ELR (cell line): ENCODE measurements around the gene ECPAS.
A peak's percentile ranks its signal among the peaks of the same experiment; 100 is the strongest.
"Not testable (repeated sequence)": the region's sequence is repeated elsewhere in the genome, so short reads cannot be mapped to it uniquely, and the experiment has no call there.

ENCODE experiments used
- DNase-seq: peaks from one replicate; pipeline ENCODE4 v3.0.0-alpha.2; 2015; ENCODE audit warnings: low read depth

Gene ECPAS

GRCh38 chr9:111411266-111411665 is 72.9 kb downstream of the ECPAS start:
- DNase-seq = no peak

- no peak for DNase-seq
These were observed 76.4 kb downstream of the ECPAS start for GRCh38 chr9:111407813-111408212.

- no peak for DNase-seq
These were observed 78.5 kb downstream of the ECPAS start for GRCh38 chr9:111405701-111406100.

DNA sequence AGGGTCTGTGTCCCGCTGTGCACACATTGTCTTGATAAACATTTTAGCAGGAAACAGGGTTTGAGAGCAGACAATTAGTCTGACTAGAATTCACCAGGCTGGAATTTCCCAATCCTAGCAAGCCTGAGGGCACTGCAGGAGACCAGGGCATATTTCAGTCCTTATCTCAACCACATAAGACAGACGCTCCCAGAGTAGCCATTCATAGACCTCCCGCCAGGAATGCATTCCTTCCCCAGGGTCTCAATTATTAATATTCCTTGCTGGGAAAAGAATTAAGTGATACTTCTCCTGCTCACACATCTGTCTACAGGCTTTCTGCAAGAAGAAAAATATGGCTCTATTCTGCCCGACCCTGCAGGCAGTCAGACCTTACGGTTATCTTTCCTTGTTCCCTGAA is 82.7 kb downstream of the ECPAS start:
- not testable (repeated sequence) for DNase-seq

DNA sequence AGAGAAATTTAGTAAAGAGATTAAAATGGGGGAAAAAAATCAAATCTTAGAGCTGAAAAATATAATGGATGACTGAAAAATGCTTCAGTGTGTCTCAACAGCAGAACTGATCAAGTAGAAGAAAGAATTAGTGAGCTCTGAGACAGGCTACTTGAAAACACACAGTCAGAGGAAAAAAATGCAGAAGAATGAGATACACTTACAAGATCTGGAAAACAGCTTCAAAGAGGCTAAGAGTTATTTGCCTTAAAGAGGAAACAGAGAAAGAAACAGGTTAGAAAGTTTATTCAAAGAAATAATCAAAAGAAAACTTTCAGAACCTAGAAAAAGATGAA is 83.7 kb downstream of the ECPAS start:
- DNase-seq = peak; percentile 45

DNA sequence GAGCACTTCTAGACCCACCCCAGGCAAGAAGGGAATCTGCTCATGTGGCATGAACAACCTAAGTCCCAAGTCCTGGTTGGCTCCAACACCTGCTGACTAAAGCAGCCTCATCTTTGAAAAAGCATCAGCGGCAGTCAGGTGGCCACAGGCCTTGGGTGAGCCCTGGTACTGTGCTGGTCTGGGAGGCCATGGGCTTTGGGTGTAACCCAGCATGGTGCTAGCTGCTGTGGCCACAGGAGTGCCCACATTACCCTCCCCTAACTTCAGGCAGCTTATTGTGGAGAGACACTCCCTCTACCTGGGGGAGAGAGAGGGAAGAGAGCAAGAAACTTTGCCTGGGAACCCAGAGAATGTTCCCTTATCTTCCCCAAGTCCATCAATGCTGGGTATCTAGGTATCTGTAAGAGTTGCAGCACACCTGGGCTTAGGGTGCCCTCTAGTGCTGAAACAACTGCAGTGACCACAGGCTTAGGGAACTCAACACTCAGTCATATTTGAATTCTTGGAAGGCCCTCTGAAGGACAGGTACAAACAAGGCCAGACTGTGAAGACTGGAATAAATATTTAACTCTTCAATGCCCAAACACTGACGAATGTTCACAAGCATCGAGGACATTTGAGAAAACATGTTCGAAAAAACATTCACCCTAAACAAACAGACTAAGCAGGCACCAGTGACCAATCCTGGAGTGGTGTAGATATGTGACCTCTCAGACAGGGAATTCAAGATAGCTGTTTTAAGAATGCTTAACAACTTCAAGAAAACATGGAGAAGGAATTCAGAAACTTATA is 84.2 kb downstream of the ECPAS start:
- DNase-seq = peak; percentile 61

DNA sequence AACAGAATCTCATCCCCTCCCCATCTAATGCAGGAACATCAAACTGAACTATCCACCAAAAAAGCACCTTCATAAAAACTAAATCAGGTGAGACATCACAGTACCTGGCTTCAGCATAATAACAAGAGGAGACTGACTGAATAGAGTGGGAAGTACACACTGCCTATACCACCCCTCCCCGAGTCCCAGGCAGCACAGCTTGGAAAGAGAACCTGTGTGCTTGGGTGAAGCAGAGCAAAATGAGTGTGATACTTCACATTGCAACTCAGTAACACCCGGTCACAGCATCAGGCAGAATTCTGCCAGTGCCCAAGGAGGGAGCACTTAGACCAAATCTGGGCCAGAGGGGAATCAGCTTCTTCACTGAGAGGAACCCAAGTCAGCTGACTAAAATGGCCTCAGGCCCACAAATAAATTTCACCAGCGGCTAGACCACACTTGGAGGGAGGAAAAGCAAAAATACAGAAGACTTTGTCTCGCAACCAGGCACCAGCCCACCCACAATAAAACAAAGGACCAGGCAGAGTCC is 84.9 kb downstream of the ECPAS start:
- DNase-seq = no peak

DNA sequence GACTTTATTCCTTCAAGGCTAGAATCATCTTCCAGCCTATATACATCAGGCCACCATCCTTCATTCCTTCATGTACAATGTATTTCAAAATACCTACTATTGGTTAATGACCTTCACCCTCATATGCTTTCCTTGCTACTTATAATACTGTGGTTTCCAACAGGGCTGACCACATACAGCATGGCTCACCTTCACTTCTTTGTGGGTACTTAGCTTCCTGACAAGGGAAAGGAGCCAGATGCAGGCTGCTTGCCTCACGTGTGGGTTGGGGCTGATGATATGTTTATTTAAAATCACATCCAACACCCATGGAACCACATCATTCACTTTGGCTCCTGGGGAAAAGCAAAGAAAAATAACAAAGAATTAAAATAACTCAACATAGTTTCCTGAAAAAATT is 90.2 kb downstream of the ECPAS start:
- DNase-seq = no peak

DNA sequence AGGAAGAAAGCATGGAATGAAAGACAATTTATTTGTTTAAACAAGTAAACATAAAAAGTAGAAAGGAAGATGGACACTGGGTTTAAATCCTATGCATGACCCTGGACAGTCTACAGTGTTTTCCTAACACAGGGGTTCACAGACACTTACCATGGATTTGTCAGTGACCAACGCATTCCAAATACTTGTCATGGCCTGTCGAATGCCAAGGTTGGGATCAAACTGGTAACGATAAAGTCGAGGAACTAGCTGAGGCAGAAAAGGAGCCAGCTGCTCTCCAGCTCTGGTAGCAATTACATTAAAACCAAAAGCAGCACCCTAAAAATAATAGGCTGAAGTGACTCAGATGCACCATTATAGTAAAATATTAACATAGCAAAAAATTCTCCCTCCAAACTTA is 94.8 kb downstream of the ECPAS start:
- DNase-seq = no peak

GRCh38 chr9:111386386-111386785 is 97.8 kb downstream of the ECPAS start:
- peak; percentile 9 for DNase-seq

DNA sequence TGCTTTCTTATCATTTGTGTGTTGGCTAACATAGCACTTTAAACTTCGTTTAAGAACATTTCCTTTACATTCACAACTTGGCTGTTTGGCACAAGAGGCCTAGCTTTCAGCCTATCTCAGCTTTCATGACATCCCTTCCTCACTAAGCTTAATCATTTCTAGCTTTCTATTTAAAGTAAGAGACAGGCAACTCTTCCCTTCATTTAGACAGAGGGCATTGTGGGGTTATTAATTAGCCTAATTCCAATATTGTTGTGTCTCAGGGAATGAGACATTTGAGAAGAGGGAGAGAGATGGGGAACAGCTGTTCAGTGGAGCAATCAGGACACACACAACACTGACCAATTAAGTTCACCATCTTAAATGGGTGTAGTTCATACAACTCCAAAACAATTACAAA is 103.2 kb downstream of the ECPAS start:
- no peak for DNase-seq

GRCh38 chr9:111375817-111376564 is 108.2 kb downstream of the ECPAS start:
- DNase-seq = peak; percentile 34

GRCh38 chr9:111375062-111375461 is 109.1 kb downstream of the ECPAS start:
- DNase-seq = no peak

- no peak for DNase-seq
These were observed 111.9 kb downstream of the ECPAS start for GRCh38 chr9:111372297-111372696.

DNA sequence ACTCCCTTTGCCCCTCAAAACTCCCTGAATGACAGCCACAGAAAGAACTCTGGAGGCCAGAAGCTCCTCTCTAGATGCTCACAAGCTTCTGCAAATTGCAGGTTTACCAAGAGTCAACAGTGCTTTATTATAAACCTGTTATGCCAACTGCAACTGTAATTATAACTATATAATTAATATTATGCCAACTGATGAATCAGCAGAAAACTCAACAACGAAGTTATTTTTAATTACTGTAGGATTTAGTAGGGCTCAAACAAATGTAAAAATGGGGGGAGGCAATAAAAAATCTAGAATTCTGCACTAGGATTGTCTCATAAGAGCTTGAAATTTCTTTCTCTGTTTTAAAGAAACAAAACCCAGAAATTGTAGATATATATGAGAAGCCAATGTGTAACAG is 117.2 kb downstream of the ECPAS start:
- no peak for DNase-seq

GRCh38 chr9:111362526-111362925 is 121.7 kb downstream of the ECPAS start:
- no peak for DNase-seq

DNA sequence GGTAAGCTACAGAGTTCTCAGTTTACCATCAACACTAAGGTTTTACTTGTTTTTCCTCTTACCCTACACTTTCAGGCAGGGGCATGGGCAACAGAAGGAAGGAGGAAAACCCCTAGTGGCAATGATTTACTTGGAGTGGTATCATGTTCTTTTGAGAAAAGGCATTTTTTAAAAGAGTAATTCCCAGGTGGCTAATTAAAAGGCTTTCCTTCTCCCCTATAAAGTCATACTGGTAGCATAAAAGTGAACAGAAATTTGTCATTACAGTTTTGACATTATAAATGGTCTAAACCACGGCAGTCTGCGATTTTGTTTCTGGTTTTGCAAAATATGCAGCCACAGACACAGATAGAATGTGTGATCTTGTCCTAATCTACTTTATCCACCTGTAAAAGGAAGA is 123.3 kb downstream of the ECPAS start:
- no peak for DNase-seq

- peak; percentile 94 for DNase-seq
These were observed 127.5 kb downstream of the ECPAS start for GRCh38 chr9:111356481-111357244.

DNA sequence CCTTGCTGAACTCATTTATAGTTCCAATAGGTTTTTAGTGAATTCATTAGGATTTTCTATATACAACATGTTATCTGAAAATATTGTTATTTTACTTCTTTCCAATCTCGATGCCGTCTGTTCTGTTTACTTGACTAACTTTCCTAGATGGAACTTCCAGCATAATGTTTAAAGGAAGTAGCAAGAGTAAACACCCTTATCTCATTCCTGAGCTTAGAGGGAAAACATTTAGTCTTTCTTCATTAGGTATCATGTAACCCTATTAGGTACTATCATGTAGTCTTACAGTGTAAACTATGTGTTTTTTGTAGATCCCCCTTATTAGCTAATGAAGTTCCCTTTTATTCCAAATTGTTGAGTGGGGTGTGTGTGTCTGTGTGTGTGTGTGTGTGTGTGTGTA is 131.6 kb downstream of the ECPAS start:
- no peak for DNase-seq

- DNase-seq = peak; percentile 25
These were observed 133.6 kb downstream of the ECPAS start for GRCh38 chr9:111350556-111350955.

GRCh38 chr9:111349766-111350165 is 134.4 kb downstream of the ECPAS start:
- DNase-seq = no peak

DNA sequence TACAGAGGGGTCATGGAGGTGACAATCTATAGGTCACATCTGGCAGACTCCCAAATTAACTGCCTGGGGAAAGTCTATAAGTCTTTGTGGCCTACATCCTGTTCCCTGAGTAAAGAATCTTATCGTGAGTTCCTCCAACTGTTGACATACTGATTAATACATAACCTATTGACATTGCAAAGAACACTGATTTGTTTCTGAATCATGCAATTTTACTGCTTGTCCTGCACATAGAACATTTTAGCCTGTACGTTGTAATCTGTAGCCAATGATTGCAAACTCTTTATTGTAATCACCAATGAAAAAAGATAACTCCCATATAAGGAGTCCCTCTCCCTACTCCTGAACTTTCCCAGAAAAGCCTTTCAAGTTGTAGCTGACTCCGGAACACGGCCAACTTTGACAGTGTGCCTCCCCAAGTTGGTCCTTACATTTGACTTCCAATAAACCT is 135.3 kb downstream of the ECPAS start:
- DNase-seq = no peak
